Neural progenitor cell (in vitro differentiated cells): ENCODE data around the gene ADD3. TPM values are rescaled to one million over a fixed set of nuclear protein-coding genes. Genes with fewer than 3 reads are reported as not detected.

ENCODE experiments used
- DNase-seq: peaks from one replicate; pipeline ENCODE4 v3.0.0-alpha.2; 2016; ENCODE audit warnings: low spot score
- H2AFZ ChIP-seq: fragments of 200-600 bp; sonication (generic); replicated peaks from 2 replicates; pipeline ENCODE4 v1.6.1; 2016; ENCODE audit warnings: antibody characterized with exemption
- H3F3A ChIP-seq: fragments of 200-600 bp; sonication (generic); 2 replicates; pipeline ENCODE4 v1.6.1; 2016; ENCODE audit warnings: antibody characterized with exemption, low read depth
- H3K27ac ChIP-seq: fragments of 200-600 bp; sonication (generic); 2 replicates; pipeline ENCODE4 v1.5.1; 2016; ENCODE audit warnings: mild to moderate bottlenecking
- H3K27me3 ChIP-seq: fragments of 200-600 bp; sonication (generic); 2 replicates; pipeline ENCODE4 v1.6.1; 2016; ENCODE audit warnings: mild to moderate bottlenecking, moderate library complexity
- H3K36me3 ChIP-seq: fragments of 200-600 bp; sonication (generic); 2 replicates; pipeline ENCODE4 v1.5.1; 2016
- H3K4me1 ChIP-seq: fragments of 200-600 bp; sonication (generic); 2 replicates; pipeline ENCODE4 v1.6.1; 2016; ENCODE audit warnings: mixed run types
- H3K4me2 ChIP-seq: fragments of 200-600 bp; sonication (generic); 2 replicates; pipeline ENCODE4 v1.6.1; 2016
- H3K4me3 ChIP-seq: fragments of 200-600 bp; sonication (generic); 2 replicates; pipeline ENCODE4 v1.5.1; 2016
- H3K79me2 ChIP-seq: fragments of 200-600 bp; sonication (generic); 2 replicates; pipeline ENCODE4 v1.6.1; 2016; ENCODE audit warnings: low read depth
- H3K9ac ChIP-seq: fragments of 200-600 bp; sonication (generic); 2 replicates; pipeline ENCODE4 v1.6.1; 2016
- H3K9me3 ChIP-seq: fragments of 200-600 bp; sonication (generic); 2 replicates; pipeline ENCODE4 v1.5.1; 2016; ENCODE audit warnings: low read depth
- H4K20me1 ChIP-seq: fragments of 200-600 bp; sonication (generic); 2 replicates; pipeline ENCODE4 v1.6.1; 2016; ENCODE audit warnings: low read depth
- H3K27ac Mint-ChIP-seq: 3 replicates; pipeline ENCODE4 v1.8.0; 2021; ENCODE audit warnings: mixed read lengths
- H3K27me3 Mint-ChIP-seq: 2 replicates; pipeline ENCODE4 v1.8.0; 2022; ENCODE audit warnings: low read depth, mild to moderate bottlenecking, inconsistent platforms, moderate library complexity, mixed read lengths; ENCODE audit not compliant: insufficient read depth
- H3K36me3 Mint-ChIP-seq: 3 replicates; pipeline ENCODE4 v1.8.0; 2021; ENCODE audit warnings: mixed read lengths
- H3K4me1 Mint-ChIP-seq: 3 replicates; pipeline ENCODE4 v1.8.0; 2021; ENCODE audit warnings: mixed read lengths
- H3K4me3 Mint-ChIP-seq: 3 replicates; pipeline ENCODE4 v1.8.0; 2021; ENCODE audit warnings: mild to moderate bottlenecking, moderate library complexity, mixed read lengths
- H3K9me3 Mint-ChIP-seq: 3 replicates; pipeline ENCODE4 v1.8.0; 2020; ENCODE audit warnings: mixed read lengths
- EZH2 ChIP-seq: fragments of 200-600 bp; sonication (generic); IDR thresholded peaks from 2 replicates; pipeline ENCODE4 v1.6.1; 2017; ENCODE audit warnings: antibody characterized with exemption, mild to moderate bottlenecking, moderate library complexity
- EZH2phosphoT487 ChIP-seq: fragments of 200-600 bp; sonication (generic); IDR thresholded peaks from 2 replicates; pipeline ENCODE4 v1.6.1; 2017; ENCODE audit warnings: antibody characterized with exemption
- total RNA-seq: library from RNA; depleted of rRNA; stranded (reverse); fragments of >200 nt; gene quantifications from 2 replicates; pipeline ENCODE4 v1.2.3, GENCODE V29; 2015; ENCODE audit warnings: low replicate concordance
- TF ChIP-seq, protein P1 (sequence below): fragments of 200-600 bp; sonication (generic); IDR thresholded peaks from 2 replicates; pipeline ENCODE4 v1.5.1; 2017; ENCODE audit warnings: antibody characterized with exemption, mild to moderate bottlenecking

The ADD3 gene
- total RNA-seq, 1 donor from 2014 or later = 345 TPM

DNA sequence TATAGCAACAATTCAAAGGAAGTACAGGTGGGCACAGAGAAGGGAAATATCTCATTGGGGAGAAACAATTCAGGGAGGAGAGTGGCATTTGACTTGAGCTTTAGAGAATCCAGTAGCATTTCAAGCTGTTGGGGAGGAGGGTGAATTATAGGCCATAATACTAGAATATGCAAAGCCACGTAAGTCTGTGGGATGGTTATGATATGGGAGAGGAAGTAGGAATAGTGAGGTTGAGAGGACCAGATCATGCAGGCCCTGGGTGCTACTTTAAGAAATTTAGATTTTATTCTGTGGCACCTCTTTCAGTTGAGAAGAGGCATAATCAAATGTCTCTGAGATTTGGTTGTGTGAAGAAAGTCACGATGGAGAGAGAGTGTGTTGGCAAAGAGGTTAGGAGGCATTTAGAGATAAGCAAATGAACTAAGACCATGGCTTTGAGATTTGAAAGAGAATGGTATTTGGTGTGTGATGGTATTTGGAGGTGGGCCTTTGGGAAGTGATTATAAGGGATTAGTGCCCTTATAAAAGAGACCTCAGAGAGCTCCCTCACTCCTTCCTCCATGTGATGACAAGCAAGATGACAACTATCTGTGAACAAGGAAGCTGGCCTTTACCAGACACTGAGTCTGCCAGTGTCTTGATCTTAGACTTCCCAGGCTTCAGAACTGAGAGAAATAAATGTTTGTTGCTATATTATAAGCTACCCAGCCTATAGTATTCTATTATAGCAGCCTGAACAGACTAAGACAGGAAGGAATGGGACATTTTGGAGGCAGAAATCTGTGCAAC is 15.1 kb downstream of the ADD3 start:
- peaks cover 2% of the 10 kb centered on the region for H3K36me3 Mint-ChIP-seq
- no peak overlapping the region for H3K27ac Mint-ChIP-seq
- Histone ChIP-seq H3K4me2 (peak overlapping the region; percentile 10), H3K79me2 (peaks cover 100% of the 10 kb centered on the region), H3K9me3 (no peaks in the 10 kb centered on the region), H3K27ac (no peak overlapping the region), H3K4me3 (no peak overlapping the region), H3K9ac (no peak overlapping the region), H3K27me3 (no peaks in the 10 kb centered on the region), H4K20me1 (peaks cover 58% of the 10 kb centered on the region), H3K36me3 (no peaks in the 10 kb centered on the region), H3F3A (no peaks in the 10 kb centered on the region), H3K4me1 (peaks cover 13% of the 10 kb centered on the region), H2AFZ (no peak overlapping the region)
- TF ChIP-seq EZH2phosphoT487 (no peak), EZH2 (no peak)
- TF ChIP-seq, protein P1, sequence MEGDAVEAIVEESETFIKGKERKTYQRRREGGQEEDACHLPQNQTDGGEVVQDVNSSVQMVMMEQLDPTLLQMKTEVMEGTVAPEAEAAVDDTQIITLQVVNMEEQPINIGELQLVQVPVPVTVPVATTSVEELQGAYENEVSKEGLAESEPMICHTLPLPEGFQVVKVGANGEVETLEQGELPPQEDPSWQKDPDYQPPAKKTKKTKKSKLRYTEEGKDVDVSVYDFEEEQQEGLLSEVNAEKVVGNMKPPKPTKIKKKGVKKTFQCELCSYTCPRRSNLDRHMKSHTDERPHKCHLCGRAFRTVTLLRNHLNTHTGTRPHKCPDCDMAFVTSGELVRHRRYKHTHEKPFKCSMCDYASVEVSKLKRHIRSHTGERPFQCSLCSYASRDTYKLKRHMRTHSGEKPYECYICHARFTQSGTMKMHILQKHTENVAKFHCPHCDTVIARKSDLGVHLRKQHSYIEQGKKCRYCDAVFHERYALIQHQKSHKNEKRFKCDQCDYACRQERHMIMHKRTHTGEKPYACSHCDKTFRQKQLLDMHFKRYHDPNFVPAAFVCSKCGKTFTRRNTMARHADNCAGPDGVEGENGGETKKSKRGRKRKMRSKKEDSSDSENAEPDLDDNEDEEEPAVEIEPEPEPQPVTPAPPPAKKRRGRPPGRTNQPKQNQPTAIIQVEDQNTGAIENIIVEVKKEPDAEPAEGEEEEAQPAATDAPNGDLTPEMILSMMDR = no peak
- DNase-seq = peak; percentile 9
- H3K4me1 Mint-ChIP-seq = peaks cover 7% of the 10 kb centered on the region
- H3K9me3 Mint-ChIP-seq = no peaks in the 10 kb centered on the region
- H3K4me3 Mint-ChIP-seq = no peak overlapping the region
- no peaks in the 10 kb centered on the region for H3K27me3 Mint-ChIP-seq

DNA sequence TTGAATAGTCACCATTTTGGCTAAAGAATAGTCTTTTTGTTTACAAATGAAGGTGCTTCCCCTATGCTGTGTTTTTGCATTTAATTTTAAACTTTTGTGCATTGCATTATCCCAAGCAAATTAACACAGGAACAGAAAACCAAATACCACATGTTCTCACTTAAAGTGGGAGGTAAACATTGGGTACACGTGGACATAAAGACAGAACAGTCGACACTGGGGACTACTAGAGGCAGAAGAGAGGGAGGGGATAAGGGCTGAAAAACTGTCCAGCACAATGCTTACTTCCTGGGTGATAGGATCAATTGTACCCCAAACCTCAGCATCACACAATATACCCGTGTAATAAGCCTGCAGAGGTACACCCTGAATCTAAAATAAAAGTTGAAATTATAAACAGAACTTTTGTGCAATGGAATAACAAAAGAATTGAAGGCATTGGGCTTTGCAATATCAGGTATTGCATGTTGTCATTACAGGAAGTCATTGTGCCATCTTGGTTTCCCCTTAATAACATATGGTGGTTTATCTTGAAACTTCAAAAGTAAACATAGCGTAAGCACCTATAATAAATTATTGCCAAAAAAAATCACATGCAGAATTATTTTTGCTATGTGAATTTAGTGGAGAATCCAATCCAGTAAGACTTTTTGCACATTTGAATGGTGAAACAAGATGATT is 16.1 kb downstream of the ADD3 start:
- Histone ChIP-seq H4K20me1 (peaks cover 63% of the 10 kb centered on the region), H3K4me3 (no peak overlapping the region), H3K4me1 (peaks cover 13% of the 10 kb centered on the region), H3K36me3 (no peaks in the 10 kb centered on the region), H3F3A (no peaks in the 10 kb centered on the region), H3K79me2 (peaks cover 100% of the 10 kb centered on the region), H3K27ac (no peak overlapping the region), H3K4me2 (no peak overlapping the region), H3K9me3 (no peaks in the 10 kb centered on the region), H2AFZ (no peak overlapping the region), H3K9ac (no peak overlapping the region), H3K27me3 (no peaks in the 10 kb centered on the region)
- Mint-ChIP-seq H3K4me1 (peaks cover 6% of the 10 kb centered on the region), H3K27ac (no peak overlapping the region), H3K36me3 (no peaks in the 10 kb centered on the region), H3K4me3 (no peak overlapping the region), H3K27me3 (no peaks in the 10 kb centered on the region), H3K9me3 (no peaks in the 10 kb centered on the region)
- TF ChIP-seq EZH2phosphoT487 (no peak), EZH2 (no peak)
- TF ChIP-seq, protein P1 = no peak
- no peak for DNase-seq

DNA sequence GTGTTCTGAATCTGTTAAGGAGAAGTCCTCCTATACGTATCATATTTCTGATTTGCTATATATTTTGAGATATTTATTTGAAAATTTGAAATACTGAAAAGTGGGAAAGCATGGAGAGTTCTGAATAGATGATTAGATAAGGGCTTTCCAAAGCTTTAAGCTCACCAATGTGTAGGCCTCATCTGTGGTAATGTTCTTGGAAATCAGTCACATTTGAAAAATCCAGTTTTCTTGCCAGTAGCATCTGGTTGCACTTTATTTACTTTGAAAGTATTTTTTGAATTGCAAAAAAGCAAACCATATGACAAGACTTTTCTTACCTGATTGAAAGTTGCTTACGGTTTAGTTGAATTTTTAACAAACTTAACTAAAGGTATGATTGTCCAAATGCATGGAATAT is 21.7 kb downstream of the ADD3 start:
- H3K27ac ChIP-seq = no peak overlapping the region
- peaks cover 95% of the 10 kb centered on the region for H3K79me2 ChIP-seq
- Mint-ChIP-seq H3K9me3 (no peaks in the 10 kb centered on the region), H3K36me3 (no peaks in the 10 kb centered on the region), H3K4me3 (no peak overlapping the region), H3K4me1 (peaks cover 8% of the 10 kb centered on the region), H3K27me3 (no peaks in the 10 kb centered on the region), H3K27ac (no peak overlapping the region)
- H4K20me1 ChIP-seq = peaks cover 53% of the 10 kb centered on the region
- no peaks in the 10 kb centered on the region for H3K9me3 ChIP-seq
- no peak overlapping the region for H3K9ac ChIP-seq
- no peak for DNase-seq
- peaks cover 4% of the 10 kb centered on the region for H3F3A ChIP-seq
- peaks cover 20% of the 10 kb centered on the region for H3K4me1 ChIP-seq
- no peak overlapping the region for H3K4me2 ChIP-seq
- no peaks in the 10 kb centered on the region for H3K36me3 ChIP-seq
- no peak overlapping the region for H3K4me3 ChIP-seq
- TF ChIP-seq, protein P1 = no peak
- TF ChIP-seq EZH2 (no peak), EZH2phosphoT487 (no peak)
- H3K27me3 ChIP-seq = no peaks in the 10 kb centered on the region
- no peak overlapping the region for H2AFZ ChIP-seq
